IMR-90 (cell line): ENCODE results near the gene AUTS2.

Experiments used
- CEBPB ChIP-seq: IDR thresholded peaks from 2 replicates; pipeline ENCODE4 v1.6.1; 2012; ENCODE audit warnings: low read depth, low read length, improper control_type of control experiment
- POLR2A ChIP-seq: IDR thresholded peaks from 2 replicates; pipeline ENCODE4 v1.6.1; 2012; ENCODE audit warnings: mild to moderate bottlenecking, low read depth, low read length
- RAD21 ChIP-seq: IDR thresholded peaks from 2 replicates; pipeline ENCODE4 v1.6.1; 2012; ENCODE audit warnings: low read length, improper control_type of control experiment
- RCOR1 ChIP-seq: IDR thresholded peaks from 2 replicates; pipeline ENCODE4 v1.6.1; 2012; ENCODE audit warnings: mild to moderate bottlenecking, low read length, improper control_type of control experiment; ENCODE audit not compliant: insufficient replicate concordance
- RFX5 ChIP-seq: IDR thresholded peaks from 2 replicates; pipeline ENCODE4 v1.8.0; 2012; ENCODE audit warnings: low read depth, mild to moderate bottlenecking, low read length, moderate library complexity
- SMC3 ChIP-seq: fragments of 150-350 bp; IDR thresholded peaks from 2 replicates; pipeline ENCODE4 v1.6.1; 2016; ENCODE audit warnings: low read depth, mild to moderate bottlenecking, antibody characterized with exemption, low read length, moderate library complexity
- TF ChIP-seq, protein P1 (sequence below): conservative IDR thresholded peaks from 2 replicates; pipeline ENCODE4 v1.5.1; 2012; ENCODE audit warnings: mild to moderate bottlenecking, low read depth, low read length, improper control_type of control experiment
- TF ChIP-seq, protein P2 (sequence below): fragments of 150-350 bp; IDR thresholded peaks from 2 replicates; pipeline ENCODE4 v1.6.1; 2016; ENCODE audit warnings: low read depth, mild to moderate bottlenecking, low read length, moderate library complexity, borderline replicate concordance

DNA sequence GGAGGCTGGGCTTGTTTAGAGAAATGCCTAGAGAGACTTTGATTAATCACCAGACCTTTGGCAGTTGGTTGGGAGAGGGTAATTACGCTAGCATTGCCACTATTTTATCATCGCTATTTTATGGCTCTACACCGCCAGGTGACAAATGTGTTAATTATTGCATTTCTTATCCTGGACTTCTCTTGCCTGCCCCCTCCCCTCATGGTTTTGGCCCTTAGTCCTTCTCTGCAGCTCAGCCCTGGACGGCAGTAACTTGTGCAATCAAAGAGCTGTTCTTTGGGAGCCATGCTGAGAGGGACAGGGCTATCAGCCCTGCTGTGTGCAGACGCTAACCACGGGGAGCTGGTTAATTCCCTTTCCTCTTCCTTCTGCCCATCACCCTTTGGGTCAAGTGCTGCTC lies 585.0 kb downstream of the AUTS2 start:
- TF ChIP-seq, protein P1, sequence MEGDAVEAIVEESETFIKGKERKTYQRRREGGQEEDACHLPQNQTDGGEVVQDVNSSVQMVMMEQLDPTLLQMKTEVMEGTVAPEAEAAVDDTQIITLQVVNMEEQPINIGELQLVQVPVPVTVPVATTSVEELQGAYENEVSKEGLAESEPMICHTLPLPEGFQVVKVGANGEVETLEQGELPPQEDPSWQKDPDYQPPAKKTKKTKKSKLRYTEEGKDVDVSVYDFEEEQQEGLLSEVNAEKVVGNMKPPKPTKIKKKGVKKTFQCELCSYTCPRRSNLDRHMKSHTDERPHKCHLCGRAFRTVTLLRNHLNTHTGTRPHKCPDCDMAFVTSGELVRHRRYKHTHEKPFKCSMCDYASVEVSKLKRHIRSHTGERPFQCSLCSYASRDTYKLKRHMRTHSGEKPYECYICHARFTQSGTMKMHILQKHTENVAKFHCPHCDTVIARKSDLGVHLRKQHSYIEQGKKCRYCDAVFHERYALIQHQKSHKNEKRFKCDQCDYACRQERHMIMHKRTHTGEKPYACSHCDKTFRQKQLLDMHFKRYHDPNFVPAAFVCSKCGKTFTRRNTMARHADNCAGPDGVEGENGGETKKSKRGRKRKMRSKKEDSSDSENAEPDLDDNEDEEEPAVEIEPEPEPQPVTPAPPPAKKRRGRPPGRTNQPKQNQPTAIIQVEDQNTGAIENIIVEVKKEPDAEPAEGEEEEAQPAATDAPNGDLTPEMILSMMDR: no peak
- no peak for TF ChIP-seq POLR2A
- no peak for TF ChIP-seq RAD21
- TF ChIP-seq SMC3: no peak
- TF ChIP-seq RFX5: no peak
- TF ChIP-seq, protein P2, sequence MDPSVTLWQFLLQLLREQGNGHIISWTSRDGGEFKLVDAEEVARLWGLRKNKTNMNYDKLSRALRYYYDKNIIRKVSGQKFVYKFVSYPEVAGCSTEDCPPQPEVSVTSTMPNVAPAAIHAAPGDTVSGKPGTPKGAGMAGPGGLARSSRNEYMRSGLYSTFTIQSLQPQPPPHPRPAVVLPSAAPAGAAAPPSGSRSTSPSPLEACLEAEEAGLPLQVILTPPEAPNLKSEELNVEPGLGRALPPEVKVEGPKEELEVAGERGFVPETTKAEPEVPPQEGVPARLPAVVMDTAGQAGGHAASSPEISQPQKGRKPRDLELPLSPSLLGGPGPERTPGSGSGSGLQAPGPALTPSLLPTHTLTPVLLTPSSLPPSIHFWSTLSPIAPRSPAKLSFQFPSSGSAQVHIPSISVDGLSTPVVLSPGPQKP: no peak
- no peak for TF ChIP-seq CEBPB
- no peak for TF ChIP-seq RCOR1
